ENCODE results near the gene NDUFC2.

DNA sequence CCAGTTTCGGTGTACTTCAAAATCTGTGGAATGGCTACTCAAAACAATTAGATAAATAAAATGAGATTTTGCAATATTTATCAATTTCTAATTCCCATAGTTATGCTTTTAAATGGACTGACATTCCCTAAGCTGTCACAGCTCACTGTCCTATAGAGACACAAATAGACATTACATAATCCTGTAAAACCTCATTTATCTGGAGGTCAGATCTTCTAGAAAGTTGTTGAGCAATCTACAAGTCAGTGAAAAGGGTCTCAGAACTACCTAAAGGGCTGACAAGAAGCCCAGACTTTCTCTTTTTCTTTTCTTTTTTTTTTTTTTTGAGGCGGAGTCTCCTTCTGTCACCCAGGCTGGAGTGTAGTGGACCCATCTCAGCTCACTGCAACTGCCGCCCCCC, 47.7 kb upstream of the NDUFC2 start:
- TF ChIP-seq ZNF253 (CRISPR knock-in tag; IDR thresholded peaks at IDR 0.05; ENCODE audit: borderline replicate concordance): no peak
- TF ChIP-seq, protein P1, sequence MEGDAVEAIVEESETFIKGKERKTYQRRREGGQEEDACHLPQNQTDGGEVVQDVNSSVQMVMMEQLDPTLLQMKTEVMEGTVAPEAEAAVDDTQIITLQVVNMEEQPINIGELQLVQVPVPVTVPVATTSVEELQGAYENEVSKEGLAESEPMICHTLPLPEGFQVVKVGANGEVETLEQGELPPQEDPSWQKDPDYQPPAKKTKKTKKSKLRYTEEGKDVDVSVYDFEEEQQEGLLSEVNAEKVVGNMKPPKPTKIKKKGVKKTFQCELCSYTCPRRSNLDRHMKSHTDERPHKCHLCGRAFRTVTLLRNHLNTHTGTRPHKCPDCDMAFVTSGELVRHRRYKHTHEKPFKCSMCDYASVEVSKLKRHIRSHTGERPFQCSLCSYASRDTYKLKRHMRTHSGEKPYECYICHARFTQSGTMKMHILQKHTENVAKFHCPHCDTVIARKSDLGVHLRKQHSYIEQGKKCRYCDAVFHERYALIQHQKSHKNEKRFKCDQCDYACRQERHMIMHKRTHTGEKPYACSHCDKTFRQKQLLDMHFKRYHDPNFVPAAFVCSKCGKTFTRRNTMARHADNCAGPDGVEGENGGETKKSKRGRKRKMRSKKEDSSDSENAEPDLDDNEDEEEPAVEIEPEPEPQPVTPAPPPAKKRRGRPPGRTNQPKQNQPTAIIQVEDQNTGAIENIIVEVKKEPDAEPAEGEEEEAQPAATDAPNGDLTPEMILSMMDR (CRISPR knock-in tag; IDR thresholded peaks at IDR 0.05): no peak
